ENCODE data around the gene EZH2.

EZH2 gene

DNA sequence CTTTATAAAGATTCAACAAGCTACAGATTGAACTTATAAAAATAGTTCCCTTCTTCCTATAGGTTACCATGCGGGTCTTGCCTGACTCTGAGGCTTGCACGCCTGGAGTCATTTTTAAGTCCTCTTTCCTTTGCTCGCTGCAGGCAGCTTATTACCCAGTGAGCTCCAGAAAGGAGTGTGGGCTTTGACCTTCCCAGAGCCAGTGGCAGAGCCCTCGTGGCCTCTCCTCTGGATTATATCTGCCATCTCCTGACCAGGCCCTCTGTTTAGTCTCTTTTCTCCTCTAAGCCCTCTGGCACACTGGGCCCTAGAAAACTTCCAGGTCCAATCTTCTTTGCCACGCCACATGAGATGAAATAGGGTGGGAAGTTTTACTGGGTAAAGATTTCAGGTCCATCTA is 39.9 kb upstream of the EZH2 start:
- no peak overlapping the region for H3K4me3 ChIP-seq (ENCODE audit: control insufficient read depth, low read depth, low read length)
- TF ChIP-seq, protein P1, sequence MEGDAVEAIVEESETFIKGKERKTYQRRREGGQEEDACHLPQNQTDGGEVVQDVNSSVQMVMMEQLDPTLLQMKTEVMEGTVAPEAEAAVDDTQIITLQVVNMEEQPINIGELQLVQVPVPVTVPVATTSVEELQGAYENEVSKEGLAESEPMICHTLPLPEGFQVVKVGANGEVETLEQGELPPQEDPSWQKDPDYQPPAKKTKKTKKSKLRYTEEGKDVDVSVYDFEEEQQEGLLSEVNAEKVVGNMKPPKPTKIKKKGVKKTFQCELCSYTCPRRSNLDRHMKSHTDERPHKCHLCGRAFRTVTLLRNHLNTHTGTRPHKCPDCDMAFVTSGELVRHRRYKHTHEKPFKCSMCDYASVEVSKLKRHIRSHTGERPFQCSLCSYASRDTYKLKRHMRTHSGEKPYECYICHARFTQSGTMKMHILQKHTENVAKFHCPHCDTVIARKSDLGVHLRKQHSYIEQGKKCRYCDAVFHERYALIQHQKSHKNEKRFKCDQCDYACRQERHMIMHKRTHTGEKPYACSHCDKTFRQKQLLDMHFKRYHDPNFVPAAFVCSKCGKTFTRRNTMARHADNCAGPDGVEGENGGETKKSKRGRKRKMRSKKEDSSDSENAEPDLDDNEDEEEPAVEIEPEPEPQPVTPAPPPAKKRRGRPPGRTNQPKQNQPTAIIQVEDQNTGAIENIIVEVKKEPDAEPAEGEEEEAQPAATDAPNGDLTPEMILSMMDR (conservative IDR thresholded peaks at IDR 0.05; ENCODE audit: control insufficient read depth, insufficient read depth, low read depth, low read length), result no peak
- DNase-seq (ENCODE audit: low read depth), result no peak

DNA sequence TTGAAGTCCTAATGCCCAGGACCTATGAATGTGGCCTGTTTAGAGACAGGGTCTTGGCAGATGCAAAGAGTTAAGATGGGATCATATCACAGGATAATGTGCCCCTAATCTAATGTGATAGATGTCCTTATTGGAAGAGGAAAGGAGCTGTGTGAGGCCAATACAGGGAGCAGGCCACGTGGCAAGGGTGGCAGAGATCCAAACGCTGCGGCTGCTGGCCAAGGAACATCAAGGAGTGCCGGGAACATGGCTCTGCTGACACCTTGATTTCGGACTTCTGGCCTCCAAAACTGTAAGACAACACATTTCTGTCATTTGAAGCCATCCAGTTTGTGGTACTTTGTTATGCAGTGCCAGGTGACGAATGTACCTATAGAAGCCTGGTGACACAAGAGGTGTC is 37.7 kb upstream of the EZH2 start:
- no peak overlapping the region for H3K4me3 ChIP-seq (ENCODE audit: control insufficient read depth, low read depth, low read length)
- TF ChIP-seq, protein P1 (conservative IDR thresholded peaks at IDR 0.05; ENCODE audit: control insufficient read depth, insufficient read depth, low read depth, low read length), result no peak

DNA sequence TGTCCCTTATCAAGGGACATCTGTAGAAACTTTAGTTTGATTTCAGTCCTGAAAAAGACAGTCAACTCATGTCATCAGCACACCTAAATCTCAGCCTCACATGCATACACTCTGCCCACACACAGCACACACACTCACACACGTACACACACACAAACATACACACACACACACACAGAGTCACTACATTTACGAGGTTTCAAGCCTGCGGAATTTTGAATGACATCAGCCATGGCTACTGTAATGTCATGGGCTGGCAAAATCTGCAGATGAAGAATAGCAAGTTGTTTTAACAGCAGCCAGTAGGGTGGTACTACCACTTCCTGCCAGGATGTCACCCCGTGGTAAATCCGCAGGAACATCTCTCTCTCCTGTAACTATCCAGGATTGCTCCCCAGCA is 37.1 kb upstream of the EZH2 start:
- no peak overlapping the region for H3K4me3 ChIP-seq (ENCODE audit: control insufficient read depth, low read depth, low read length)
- DNase-seq (ENCODE audit: low read depth), result no peak
- TF ChIP-seq, protein P1 (conservative IDR thresholded peaks at IDR 0.05; ENCODE audit: control insufficient read depth, insufficient read depth, low read depth, low read length), result no peak

More for the DNA sequence above, 37.7 kb upstream of the EZH2 start:
- no peak for DNase-seq (ENCODE audit: low read depth)

DNA sequence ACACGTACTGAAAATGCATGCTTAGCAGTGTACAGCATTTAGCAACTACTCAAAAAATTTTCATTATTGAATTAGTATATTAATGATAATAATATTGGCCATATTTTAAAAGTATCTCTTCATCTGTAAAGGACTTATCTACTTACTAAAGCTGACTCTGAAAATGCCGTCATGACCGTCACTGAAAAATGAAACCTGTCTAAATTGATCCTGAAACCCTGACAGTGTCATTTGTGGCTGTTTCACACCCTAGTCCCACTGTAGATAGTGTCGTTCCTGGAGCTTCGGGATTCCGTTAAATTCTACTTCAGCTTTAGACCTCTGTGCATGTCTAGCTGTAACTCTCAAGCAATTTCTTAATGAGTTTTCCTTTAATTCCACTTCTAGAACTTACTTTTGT is 35.8 kb upstream of the EZH2 start:
- no peak overlapping the region for H3K4me3 ChIP-seq (ENCODE audit: control insufficient read depth, low read depth, low read length)
- no peak for DNase-seq (ENCODE audit: low read depth)
- TF ChIP-seq, protein P1 (conservative IDR thresholded peaks at IDR 0.05; ENCODE audit: control insufficient read depth, insufficient read depth, low read depth, low read length), result no peak

DNA sequence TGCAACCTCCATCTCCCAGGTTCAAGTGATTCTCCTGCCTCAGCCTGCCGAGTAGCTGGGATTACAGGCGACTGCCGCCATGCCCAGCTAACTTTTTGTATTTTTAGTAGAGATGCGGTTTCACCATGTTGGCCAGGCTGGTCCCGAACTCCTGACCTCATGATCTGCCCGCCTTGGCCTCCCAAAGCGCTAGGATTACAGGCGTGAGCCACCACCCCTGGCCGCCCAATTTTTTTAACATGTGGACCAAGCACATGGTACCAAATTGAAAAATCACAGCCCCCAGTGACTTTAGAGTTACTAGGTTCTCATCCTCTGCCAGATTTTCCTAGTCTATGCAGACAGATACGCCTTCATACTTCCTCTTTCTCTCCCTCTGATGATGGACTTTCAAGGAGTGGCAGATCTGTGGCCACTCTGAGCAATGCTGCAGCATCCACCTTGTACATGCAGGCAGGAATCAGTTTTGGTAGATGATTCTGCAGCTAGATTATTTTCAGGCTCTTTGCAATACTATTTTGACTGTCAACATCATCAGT is 34.0 kb upstream of the EZH2 start:
- H3K4me3 ChIP-seq (ENCODE audit: control insufficient read depth, low read depth, low read length), result no peak overlapping the region
- TF ChIP-seq, protein P1 (conservative IDR thresholded peaks at IDR 0.05; ENCODE audit: control insufficient read depth, insufficient read depth, low read depth, low read length), result no peak
- DNase-seq (ENCODE audit: low read depth), result no peak

DNA sequence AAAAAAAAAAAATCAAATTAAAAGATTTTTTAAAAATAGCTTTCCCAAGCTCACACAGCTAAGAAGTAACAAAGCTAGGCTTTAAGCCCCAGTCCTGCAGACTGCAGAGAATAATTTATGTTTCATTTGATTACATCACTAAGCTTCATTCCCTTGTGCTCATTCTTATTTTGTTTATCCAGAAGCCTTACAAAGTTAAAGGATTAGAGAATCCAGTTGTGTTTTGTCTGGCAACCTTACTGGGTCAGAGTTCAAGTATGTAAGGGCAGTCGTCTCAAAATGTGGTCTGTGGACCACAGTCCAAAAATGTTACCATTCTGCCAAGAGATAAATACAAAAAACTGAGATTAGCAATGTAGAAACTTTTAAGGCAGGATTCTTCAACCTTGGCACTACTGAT is 32.1 kb upstream of the EZH2 start:
- TF ChIP-seq, protein P1 (conservative IDR thresholded peaks at IDR 0.05; ENCODE audit: control insufficient read depth, insufficient read depth, low read depth, low read length), result no peak
- DNase-seq (ENCODE audit: low read depth), result peak; percentile 63

DNA sequence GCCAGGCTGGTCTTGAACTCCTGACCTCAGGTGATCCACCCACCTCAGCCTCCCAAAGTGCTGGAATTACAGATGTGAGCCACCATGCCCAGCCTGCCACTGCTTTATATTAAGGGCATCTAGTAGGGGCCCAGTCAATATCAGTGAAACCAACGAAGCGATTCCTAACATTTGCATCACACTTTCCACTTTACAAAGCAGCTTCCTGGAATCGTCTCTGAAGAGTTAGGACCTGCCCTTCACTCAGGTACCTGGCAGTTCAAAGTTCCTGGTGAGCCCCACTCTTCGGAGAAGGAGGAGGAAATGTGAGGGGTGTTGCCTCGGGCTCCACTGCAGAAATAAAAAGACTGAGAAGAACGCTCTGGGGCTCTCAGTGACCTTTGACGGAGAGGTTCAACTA is 31.1 kb upstream of the EZH2 start:
- H3K4me3 ChIP-seq (ENCODE audit: control insufficient read depth, low read depth, low read length), result no peak overlapping the region
- no peak for DNase-seq (ENCODE audit: low read depth)

More for the DNA sequence above, 32.1 kb upstream of the EZH2 start:
- no peak overlapping the region for H3K4me3 ChIP-seq (ENCODE audit: control insufficient read depth, low read depth, low read length)

More for the DNA sequence above, 31.1 kb upstream of the EZH2 start:
- TF ChIP-seq, protein P1 (conservative IDR thresholded peaks at IDR 0.05; ENCODE audit: control insufficient read depth, insufficient read depth, low read depth, low read length), result no peak
